GM23338 (cell line): ENCODE data around the gene PSKH1.

Source experiments
- CTCF ChIP-seq, 2 experiments: fragments of 200-600 bp in 1 of 2; sonication (generic) in 1 of 2; conservative IDR thresholded peaks; 2 replicates each; pipeline versions ENCODE4 v1.5.1 to v1.6.1; 2016 to 2017; ENCODE audit warnings: antibody characterized with exemption in 2 of 2, low read depth in 2 of 2, mild to moderate bottlenecking in 2 of 2, moderate library complexity in 1 of 2
- EZH2 ChIP-seq: fragments of 200-600 bp; sonication (generic); IDR thresholded peaks from one replicate; pipeline ENCODE4 v1.8.0; 2017; ENCODE audit warnings: antibody characterized with exemption, mild to moderate bottlenecking, low read depth; ENCODE audit not compliant: unreplicated experiment
- EZH2phosphoT487 ChIP-seq: fragments of 200-600 bp; sonication (generic); IDR thresholded peaks from one replicate; pipeline ENCODE4 v1.8.1; 2018; ENCODE audit warnings: antibody characterized with exemption; ENCODE audit not compliant: unreplicated experiment

GRCh38 chr16:67963662-67964321 is 70.7 kb downstream of the PSKH1 start:
- TF ChIP-seq CTCF (conservative IDR thresholded peaks at IDR 0.05; ENCODE audit: low read depth in 2 of 2) (peak in 1 of 2 experiments; percentile 69; a peak in 3 of 4 replicates), EZH2phosphoT487 (no peak), EZH2 (no peak)
